Heart right ventricle (tissue), 16 donors: Measurements from ENCODE around the gene C4orf50. TPM values are rescaled to one million over a fixed set of nuclear protein-coding genes. Genes with fewer than 3 reads are reported as not detected.

Experiments used
- ATAC-seq, 8 donors: fragments of 200-7000 bp; cut with Tn5 transposase; one replicate each; pipeline ENCODE4 v1.9.1; 2020; ENCODE audit warnings: mild to moderate bottlenecking in 8 of 8, moderate library complexity in 8 of 8, moderate number of reproducible peaks in 1 of 8
- DNase-seq, 2 donors: peaks; one replicate each; pipeline ENCODE4 v3.0.0-alpha.2; 2020
- H3K27ac ChIP-seq, 10 donors: fragments of 200-600 bp; sonication (generic) in 2 of 10; one replicate each; pipeline versions ENCODE4 v1.5.0 to v1.8.0; 2020 to 2022; ENCODE audit warnings: mild to moderate bottlenecking in 3 of 10
- H3K27me3 ChIP-seq, 7 donors: fragments of 200-600 bp; one replicate each; pipeline ENCODE4 v1.8.0; 2021 to 2022; ENCODE audit warnings: mild to moderate bottlenecking in 2 of 7
- H3K36me3 ChIP-seq, 9 donors: fragments of 200-600 bp; sonication (generic) in 1 of 9; one replicate each; pipeline versions ENCODE4 v1.5.0 to v1.8.0; 2020 to 2022; ENCODE audit warnings: mild to moderate bottlenecking in 2 of 9
- H3K4me1 ChIP-seq, 9 donors: fragments of 200-600 bp; sonication (generic) in 1 of 9; one replicate each; pipeline versions ENCODE4 v1.5.0 to v1.8.0; 2020 to 2022; ENCODE audit warnings: mild to moderate bottlenecking in 4 of 9
- H3K4me3 ChIP-seq, 10 donors: fragments of 200-600 bp; sonication (generic) in 2 of 10; one replicate each; pipeline versions ENCODE4 v1.5.0 to v1.8.0; 2020 to 2022; ENCODE audit warnings: mild to moderate bottlenecking in 7 of 10, moderate library complexity in 2 of 10
- H3K9me3 ChIP-seq, 11 donors: fragments of 200-600 bp in 10 of 11; sonication (generic) in 2 of 11; one replicate each; pipeline versions ENCODE4 v1.5.0 to v1.8.0; 2013 to 2022; ENCODE audit warnings: mild to moderate bottlenecking in 2 of 11, control low read depth in 1 of 11, moderate library complexity in 1 of 11
- CTCF ChIP-seq, 9 donors: fragments of 200-600 bp; sonication (generic) in 2 of 9; IDR thresholded peaks; one replicate each; pipeline versions ENCODE4 v1.5.0 to v1.8.0; 2021 to 2022; ENCODE audit warnings: antibody characterized with exemption in 9 of 9, mild to moderate bottlenecking in 5 of 9, moderate library complexity in 1 of 9
- WGBS, 2 donors: extraction: QIAGEN DNeasy Blood & Tissue Kit; methylation state at CpG; one replicate each; pipeline ENCODE4 v1.1.7; 2013; ENCODE audit warnings: inconsistent platforms in 1 of 2; 5-methylcytosine and 5-hydroxymethylcytosine counted together
- intact Hi-C, 10 donors: fragments of 100-400 bp; cut with DNase I; formaldehyde crosslinking; loops; one replicate each; pipeline versions ENCODE4 v1.11.1 to v1.14.2; 2022
- polyA plus RNA-seq, 2 donors: library from polyadenylated mRNA; stranded (reverse); fragments of 200-250 nt; gene quantifications; one replicate each; pipeline ENCODE4 v1.2.3, GENCODE V29; 2013
- total RNA-seq, 10 donors: library from RNA; stranded (reverse); fragmentation: NEBNext Ultra II Directional in 3 of 10; extraction: Animal tissue kit (Norgen Biotek cat#: 25700) in 3 of 10; gene quantifications; one replicate each; pipeline versions ENCODE4 v1.2.1 to v1.2.4, GENCODE V29; 2021 to 2023
- donor health status: Arrhythmogenic right ventricular cardiomyopathy.
- donor health status: ischemic (EF 13 %, LVEDD 7.1; RV severe dilation, severe dysfunction).
- donor health status: healthy with polysubstance abuse.
- donor health status: DM: no; HTN: yes; CAD: no.
- donor health status: DM: no; HTN: no; CAD: no.
- donor health status: ischemic (EF 25% LVEDD 6.9; RV normal size, moderate dysfunction).
- donor health status: ischemic (EF 25% LVEDD 5.7; RV mildly dilated, moderate dysfunction).
- donor health status: healthy.
- donor health status: DM: yes; HTN: yes; CAD: no.
- donor health status: Ischemic cardiomyopathy.
- donor health status: ischemic (EF 35%, LVEDD 5.7; RV mildly dilated, moderate dysfunction).
- donor health status: nonischemic (EF 11% LVEDD 7.7; RV severe dilation, severe dysfunction).
- donor health status: DM: yes; HTN: yes; CAD: no.
- donor health status: PGD.
- donor health status: ischemic (EF 29% LVEDD 5.4; RV normal size, mild dysfunction).
- donor health status: nonischemic (EF 23%, LVEDD 6.1; RV moderate dilation, normal function).

C4orf50 gene
- total and polyA plus RNA-seq, 12 donors: 0.05 TPM; not detected in 11

GRCh38 chr4:5942947-5943346 is 75.3 kb downstream of the C4orf50 start:
- ATAC-seq (no peak), DNase-seq (no peak)
- no peak overlapping the region for H3K27ac ChIP-seq

GRCh38 chr4:5941601-5942000 is 76.6 kb downstream of the C4orf50 start:
- Histone ChIP-seq H3K27ac (no peak overlapping the region), H3K36me3 (no peaks in the 10 kb centered on the region), H3K9me3 (peaks cover 0 to 17% (median 0%) of the 10 kb centered on the region in 11 donors), H3K4me1 (peaks cover 0 to 4% (median 0%) of the 10 kb centered on the region in 9 donors), H3K4me3 (no peak overlapping the region), H3K27me3 (peaks cover 0 to 26% (median 14%) of the 10 kb centered on the region in 7 donors)
- DNase-seq (no peak), ATAC-seq (no peak)
- no peak for TF ChIP-seq CTCF (IDR thresholded peaks at IDR 0.05)
- WGBS, 2 donors: 54 to 56% methylated on average over 6 of the region's 6 CpGs
- intact Hi-C loops: no loop called here

More at GRCh38 chr4:5942947-5943346, 75.3 kb downstream of the C4orf50 start:
- peaks cover 0 to 23% (median 0%) of the 10 kb centered on the region in 11 donors for H3K9me3 ChIP-seq
- peaks cover 0 to 4% (median 0%) of the 10 kb centered on the region in 9 donors for H3K4me1 ChIP-seq
- peaks cover 0 to 37% (median 14%) of the 10 kb centered on the region in 7 donors for H3K27me3 ChIP-seq
- no peaks in the 10 kb centered on the region for H3K36me3 ChIP-seq
- TF ChIP-seq CTCF (IDR thresholded peaks at IDR 0.05): no peak
- intact Hi-C loops: no loop called here
- no peak overlapping the region for H3K4me3 ChIP-seq
- 42 to 44% methylated on average over 9 of the region's 9 CpGs for WGBS, 2 donors

- intact Hi-C loops: no loop called here
- ATAC-seq (no peak), DNase-seq (no peak)
- Histone ChIP-seq H3K36me3 (no peaks in the 10 kb centered on the region), H3K9me3 (peaks cover 0 to 10% (median 0%) of the 10 kb centered on the region in 11 donors), H3K4me3 (no peak overlapping the region), H3K4me1 (peaks cover 0 to 4% (median 0%) of the 10 kb centered on the region in 9 donors), H3K27ac (no peak overlapping the region), H3K27me3 (peaks cover 0 to 29% (median 14%) of the 10 kb centered on the region in 7 donors)
- WGBS, 2 donors: 51 to 58% methylated on average over 3 of the region's 3 CpGs
- TF ChIP-seq CTCF (IDR thresholded peaks at IDR 0.05): no peak
These were observed 77.6 kb downstream of the C4orf50 start for GRCh38 chr4:5940470-5941203.

GRCh38 chr4:5933996-5934831 is 84.0 kb downstream of the C4orf50 start:
- no peak overlapping the region for H3K4me3 ChIP-seq
- H3K4me1 ChIP-seq: no peaks in the 10 kb centered on the region
- intact Hi-C loops: no loop called here
- no peak overlapping the region for H3K27ac ChIP-seq
- H3K36me3 ChIP-seq: no peaks in the 10 kb centered on the region
- TF ChIP-seq CTCF (IDR thresholded peaks at IDR 0.05): no peak
- DNase-seq: no peak
- no peaks in the 10 kb centered on the region for H3K9me3 ChIP-seq
- ATAC-seq: no peak
- WGBS, 2 donors: 64 to 76% methylated on average over 16 of the region's 16 CpGs
- peaks cover 0 to 64% (median 49%) of the 10 kb centered on the region in 7 donors for H3K27me3 ChIP-seq
